DMS114 treated with DMSO at 0.1 percent for 48 hours (cell line): ENCODE results near the gene RNF150.
"Not testable (repeated sequence)": the region's sequence is repeated elsewhere in the genome, so short reads cannot be mapped to it uniquely, and the experiment has no call there.

Source experiments
- DNase-seq: peaks from one replicate; lab custom pipeline; 2025; ENCODE audit not compliant: unreplicated experiment; lab: John Stamatoyannopoulos, UW

RNF150 gene

DNA sequence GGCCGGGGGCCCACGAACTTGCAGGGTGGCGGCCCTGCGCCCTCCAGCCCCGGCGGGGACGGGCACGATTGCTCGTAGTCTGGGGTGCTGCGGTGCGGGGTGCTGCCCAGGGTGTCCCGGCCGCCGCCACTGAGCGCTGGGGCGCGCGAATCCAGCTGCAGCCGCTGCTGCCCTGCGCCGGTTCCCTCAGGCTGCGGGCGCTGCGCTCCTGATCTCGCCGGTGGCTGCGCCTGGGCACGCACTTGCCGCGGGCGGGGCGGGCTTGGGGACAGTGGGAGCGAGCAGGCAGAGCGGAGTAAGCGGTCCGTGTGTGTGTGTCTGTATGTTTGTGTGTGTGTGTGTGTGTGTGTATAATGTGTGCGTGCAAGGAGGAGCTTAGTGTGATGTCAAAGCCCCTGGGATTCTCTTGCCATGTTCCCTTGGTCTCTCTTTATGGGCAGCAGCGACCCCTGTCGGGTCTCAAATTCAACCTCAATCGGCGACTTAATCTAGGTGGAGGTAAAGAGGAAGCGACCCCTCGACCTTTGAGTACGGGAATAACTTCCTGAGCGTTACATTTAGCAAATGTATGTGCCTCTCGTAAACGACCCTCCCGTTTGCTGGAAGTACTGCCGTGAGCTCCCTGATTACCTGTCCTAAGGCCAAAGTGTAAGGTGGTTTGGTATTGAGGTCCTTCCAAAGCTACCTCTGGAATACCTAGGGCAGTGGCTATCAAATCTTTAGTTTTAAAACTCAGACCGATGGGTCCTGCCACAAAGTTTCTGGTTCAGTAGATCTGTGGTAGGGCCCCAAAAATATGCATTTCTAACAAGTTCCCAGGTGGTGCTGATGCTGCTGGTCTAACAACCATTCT is at the start of gene RNF150:
TSS of gene RNF150 (minus strand) at position 324 of the 853 bp plus-strand sequence.
- DNase-seq = peak; percentile 62

DNA sequence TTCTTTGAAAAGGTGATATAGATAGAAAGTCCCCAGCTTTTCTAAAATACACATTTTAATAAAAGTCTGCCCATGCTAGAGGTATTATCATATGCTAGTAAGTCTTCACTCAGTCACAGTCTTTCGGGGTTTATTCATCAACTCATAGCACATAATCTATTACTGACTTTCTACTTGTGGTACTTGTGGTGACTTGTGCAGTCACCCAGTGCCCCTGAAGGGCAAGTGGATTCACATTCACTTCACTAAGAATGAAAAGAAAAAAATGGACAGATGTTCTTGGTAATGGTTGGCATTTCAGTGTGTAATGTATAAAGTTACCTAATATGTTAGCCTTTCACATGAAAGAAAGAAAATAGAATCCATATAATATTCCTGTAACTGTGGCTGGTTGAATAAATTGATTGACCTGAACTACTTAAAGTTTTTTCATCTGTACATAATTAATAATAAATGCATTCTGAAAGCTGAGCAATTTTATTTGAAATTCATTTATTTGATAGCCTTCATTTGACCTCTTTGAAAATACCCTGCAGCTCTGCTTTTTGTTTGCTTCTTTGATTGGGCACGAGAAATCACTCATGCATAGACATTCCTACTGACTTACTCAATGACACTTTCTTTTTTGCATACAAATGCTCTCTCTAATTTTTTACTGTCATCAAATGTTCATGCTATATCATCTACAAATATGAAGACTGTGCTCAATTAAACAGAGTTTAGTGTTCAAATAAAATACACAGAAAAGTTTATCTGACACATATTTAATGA is 47.9 kb upstream of the RNF150 start:
- DNase-seq = no peak

DNA sequence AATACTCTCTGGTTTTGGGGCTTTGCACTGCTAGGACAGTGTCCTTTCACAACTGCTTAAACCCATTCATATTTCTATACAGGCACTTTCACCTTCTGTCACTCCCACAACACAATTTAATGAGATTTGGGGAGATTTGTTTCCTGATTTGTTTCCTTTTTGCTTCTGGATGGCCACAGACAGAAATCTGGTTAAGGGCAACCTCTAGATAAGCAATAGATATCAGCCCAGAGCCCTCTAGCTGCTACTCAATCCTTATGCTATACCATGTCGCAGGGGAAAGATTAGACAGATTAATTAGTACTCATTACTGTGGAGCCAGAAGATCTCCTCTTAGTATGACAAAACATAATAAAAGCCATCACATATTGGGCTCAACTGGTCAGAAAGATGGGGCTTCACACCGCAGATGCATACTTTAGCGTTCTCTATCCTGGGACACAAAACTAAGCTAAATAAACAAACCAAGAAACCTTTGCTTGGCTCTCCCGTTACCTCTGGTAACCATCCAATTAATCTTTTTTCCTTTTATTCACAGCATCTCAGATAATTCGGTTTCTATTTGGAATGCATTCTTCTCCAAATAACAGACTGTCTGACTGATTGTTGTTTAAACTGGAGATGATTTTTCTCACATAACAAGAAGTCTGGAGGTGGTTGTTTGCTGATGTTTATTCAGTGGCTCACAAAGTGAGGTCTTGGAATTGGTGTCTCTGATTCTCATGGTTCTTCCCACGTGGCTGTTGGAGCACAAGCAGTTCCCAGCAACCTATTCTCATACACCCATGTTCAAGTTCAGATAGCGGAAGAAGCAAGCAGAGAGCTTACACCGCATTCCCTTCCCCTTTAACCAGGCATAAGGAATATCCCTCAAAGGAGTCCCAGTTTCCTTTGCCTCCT is 46.5 kb upstream of the RNF150 start:
- no peak for DNase-seq

DNA sequence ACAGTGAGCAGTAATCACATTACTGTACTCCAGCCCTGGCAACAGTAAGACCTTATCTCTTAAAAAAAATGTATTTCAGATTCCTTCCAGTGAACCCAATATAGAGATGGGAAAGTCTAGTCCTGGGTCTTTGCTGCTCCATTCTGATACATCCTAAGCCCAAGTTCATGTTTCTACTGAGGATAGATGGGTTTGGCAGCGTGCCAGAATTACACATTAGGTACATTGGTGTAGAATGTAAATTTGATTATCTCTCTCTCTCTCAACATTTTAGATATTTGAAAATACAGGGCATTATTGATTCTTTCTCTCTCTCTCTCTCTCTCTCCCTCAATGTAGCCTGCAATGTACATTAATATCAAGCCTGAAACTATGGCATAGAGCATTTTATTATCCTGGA is 43.9 kb upstream of the RNF150 start:
- DNase-seq = no peak

DNA sequence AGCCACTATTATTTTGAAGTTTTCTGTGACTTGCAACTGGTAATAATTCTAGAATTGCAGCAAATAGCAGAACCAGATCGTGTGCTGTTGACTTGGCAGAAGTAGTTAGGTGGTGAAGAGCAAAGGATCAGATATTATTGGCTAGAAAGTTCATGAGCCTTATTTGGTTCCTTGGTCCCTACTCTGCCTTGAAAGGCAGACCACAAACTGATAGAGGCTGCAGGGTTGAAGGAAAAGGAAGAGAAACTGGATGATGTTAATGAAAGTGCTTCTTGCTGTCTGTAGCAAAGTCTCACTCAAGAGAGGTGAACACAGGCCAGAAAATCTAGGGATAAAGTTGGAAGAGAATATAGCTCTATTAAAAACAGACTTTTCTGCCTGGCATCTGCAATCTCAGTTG is 41.2 kb upstream of the RNF150 start:
- DNase-seq = no peak

DNA sequence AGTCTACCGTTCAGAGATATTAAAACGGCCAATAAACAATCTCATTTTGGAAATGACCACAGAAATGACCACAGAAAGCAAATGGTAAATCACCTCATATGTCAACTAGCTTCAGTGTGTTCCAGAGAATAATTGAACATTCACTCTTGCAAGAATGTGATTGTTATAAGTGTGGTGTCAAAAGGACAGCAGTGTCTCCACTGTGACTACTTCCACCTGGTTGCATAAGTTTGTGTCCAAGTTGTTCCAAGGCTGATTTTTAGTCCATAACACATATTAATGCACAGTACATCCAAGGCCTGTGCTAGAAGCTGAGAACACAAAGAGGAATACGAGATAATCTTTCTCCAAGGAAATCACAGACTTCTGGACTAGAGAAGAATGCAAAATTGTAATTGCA is 37.4 kb upstream of the RNF150 start:
- DNase-seq = no peak

DNA sequence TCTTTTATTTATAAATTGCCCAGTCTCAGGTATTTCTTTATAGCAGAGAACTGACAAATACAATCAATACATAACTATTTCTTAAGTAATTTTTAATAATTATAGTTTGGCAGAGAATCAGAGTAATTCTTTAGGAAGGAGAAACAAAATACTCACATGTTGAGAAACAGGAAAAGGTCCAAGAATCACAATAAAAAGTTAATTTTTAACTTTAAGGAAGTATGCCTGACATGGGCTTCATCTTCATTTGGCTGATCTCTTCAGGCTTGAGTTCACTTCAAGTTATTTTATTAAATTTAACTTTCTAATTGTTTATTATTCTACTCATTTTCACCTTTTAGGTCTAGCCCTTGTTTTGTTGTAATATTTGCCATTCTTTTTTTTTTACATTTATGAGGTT is 36.1 kb upstream of the RNF150 start:
- DNase-seq = no peak

DNA sequence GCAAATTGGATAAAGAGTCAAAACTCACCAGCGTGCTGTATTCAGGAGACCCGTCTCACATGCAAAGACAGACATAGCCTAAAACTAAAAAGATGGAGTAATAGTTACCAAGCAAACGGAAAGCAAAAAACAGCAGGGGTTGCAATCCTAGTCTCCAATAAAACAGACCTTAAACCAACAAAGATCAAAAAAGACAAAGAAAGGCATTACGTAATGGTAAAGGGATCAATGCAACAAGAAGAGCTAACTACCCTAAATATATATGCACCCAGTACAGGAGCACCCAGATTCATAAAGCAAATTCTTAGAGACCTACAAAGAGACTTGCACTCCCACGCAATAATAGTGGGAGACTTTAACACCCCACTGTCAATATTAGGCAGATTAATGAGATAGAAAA is 31.7 kb upstream of the RNF150 start:
- not testable (repeated sequence) for DNase-seq

DNA sequence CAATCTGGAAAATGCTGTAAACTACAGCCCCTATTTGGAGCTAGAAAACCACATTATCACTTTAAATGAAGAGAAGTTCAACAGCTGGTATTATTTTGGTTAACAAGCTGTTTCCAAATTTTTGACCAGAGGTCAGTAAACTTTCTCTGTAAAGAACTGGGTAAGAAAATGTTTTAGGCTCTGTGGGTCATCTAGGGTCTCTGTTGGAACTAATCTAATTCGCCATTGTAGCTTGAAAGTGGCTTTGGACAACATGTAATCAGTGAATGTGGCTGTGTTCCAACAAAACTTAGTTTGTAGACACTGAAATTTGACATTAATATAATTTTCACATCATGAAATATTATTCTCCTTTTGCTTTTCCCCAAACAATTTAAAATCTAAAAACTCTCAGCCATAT is 25.8 kb upstream of the RNF150 start:
- DNase-seq = no peak

DNA sequence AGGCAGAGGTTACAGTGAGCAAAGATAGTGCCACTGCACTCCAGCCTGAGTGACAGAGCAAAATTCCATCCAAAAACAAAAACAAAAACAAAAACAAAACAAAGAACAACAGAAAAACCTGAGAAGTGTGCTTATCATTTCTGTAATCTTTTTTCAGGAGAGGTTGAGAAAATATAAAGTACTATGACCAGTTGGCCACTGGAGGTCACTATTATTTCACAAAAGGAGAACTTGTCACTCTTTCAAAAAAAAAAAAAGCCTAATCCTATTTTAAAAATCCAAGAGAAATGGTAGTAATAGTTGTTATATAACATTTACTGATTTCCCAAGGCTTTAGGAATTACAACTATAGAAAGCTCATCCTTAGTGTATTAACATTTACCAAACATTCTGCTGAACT is 24.9 kb upstream of the RNF150 start:
- peak; percentile 14 for DNase-seq

DNA sequence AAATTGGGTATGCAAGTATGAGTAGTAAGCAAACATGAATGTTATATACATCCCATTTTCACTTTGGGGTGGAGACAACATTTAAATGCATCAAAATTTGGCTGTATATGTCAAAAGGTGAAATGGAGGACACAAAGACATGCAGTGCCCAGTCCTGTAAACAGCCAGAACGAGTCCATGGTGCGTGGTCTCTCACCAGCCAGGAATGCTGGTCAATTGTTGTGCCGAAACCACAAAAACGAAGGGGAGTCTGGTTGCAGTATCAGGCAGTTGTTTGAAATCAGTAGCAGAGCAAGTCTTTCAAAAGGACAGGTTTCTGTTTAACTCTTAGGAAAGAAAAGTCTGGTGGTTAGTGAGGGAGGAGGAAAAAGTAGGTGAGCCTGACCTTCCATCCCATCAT is 22.3 kb upstream of the RNF150 start:
- DNase-seq = no peak

DNA sequence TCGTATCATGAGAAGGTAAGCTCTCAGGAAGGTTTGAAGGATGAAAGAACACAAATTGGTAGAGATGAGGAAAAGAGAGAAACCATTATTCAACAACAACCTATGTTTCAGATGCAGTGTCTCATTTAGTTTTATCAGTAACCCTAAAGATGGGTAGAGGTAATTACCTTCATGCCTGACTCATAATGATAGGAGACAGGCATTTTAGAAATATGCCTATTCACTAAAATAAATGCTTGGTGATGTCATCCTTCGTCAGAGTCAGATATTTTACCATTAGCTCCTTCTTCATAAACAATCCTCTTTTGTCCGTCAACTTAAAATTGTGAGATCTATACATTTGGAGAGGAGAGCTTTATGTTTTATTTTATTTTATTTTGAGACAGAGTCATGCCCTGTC is 21.5 kb upstream of the RNF150 start:
- no peak for DNase-seq

DNA sequence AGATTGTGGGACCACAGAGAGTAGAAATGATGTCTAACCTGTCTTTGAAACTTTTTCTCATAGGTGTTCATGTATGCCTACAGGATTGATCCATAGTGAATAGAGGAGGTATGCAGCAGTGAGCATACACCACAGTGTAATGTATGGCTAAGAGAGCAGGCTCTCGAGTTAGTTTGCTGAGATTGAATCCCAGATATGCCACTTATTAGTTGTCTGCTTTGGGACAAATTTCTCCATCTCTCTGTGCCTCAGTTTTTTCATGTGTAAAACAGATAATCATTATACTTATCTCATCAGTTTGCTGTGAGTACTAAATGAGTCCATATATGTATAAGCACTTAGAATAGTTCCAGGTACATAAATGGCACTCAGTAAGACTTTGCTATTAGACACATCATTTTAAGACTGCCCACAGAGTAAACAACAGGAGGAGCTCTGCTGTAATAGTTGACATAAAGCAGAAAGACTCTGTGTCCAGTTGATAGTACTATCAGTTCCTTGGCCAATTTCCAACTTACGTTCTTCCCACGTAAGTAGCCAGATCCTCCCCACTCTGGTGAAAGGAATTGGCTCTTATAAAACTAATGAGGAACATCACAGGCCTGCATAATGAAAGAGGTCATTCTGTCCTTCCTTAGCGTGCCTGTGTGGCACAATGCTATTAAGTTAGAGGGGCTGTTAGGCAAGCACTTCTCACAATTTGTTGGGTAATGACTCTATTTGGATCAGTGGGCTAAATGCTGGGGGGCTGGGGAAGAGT is 20.7 kb upstream of the RNF150 start:
- no peak for DNase-seq

DNA sequence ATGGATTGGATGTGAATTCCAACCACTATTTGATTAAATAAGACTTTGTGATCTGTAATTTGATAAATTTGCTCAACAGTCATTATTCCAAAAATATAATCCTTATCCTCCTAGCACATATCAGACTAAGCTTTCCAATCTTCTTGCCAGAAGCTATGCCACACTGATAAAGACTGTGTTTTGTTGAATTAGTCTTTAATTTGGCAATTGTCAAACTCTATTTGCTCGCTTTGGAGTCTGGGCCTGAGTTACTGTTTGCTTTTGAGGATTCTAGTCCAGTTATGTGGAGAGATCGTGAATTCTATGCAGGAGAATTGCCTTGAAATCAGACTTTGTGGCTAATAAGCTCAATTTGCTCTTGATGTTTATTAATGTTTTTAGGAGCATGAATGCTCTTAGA is 10.9 kb upstream of the RNF150 start:
- no peak for DNase-seq

DNA sequence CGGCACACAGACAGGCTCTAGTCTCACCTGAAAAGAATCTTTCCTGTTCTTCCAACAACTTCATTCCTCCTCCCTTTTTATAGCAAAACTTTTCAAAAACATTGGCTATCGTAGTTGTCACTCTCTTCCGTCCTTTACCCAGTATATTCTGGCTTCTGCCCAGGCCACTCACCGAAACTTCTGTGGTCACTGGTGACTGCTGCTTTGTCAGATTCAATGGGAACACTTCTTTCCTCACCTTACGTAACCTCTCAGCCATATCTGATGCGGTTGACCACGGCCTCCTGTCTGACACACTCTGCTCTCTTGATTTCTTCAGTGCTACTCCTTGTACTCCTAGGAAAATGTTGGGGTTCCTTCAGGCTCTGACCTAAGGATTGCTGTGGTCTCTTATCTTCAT is 9.2 kb upstream of the RNF150 start:
- no peak for DNase-seq

DNA sequence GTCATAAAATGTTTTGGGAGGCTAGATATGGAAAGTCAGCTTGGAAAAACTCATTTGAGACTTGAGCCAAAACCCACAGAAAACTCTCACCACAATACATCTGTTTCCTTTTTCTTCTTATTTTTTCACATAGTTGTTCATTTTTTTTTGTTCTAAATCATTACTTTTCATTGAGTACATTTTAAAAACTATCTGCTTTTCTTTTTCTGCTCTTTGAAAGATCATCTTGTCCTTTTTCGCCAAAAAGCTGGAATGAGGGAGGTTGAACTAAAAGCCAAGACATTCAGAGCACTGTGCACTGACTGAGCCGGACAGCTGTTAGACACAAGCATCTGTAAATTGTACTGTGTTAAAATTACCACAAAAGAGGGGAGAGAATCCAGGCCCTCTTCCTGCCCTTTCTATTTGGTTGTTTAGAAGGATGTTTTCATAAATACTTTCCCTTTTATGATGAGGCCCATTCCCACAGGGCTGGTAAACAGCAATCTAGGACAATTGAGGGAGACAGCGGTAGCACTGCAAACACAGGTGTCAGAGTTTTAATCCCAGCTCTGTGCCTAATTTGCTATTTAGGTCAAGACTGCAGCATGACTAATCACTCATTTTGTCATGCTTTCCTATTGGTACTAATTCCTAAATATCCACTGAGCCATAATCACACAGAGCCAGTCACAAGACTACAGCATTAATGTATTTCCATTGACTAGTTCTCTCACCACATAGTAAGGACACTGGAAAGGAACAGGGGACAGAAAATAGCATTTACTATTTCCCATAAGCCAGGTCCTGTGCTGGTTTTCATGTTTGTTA is 7.3 kb upstream of the RNF150 start:
- DNase-seq = no peak

DNA sequence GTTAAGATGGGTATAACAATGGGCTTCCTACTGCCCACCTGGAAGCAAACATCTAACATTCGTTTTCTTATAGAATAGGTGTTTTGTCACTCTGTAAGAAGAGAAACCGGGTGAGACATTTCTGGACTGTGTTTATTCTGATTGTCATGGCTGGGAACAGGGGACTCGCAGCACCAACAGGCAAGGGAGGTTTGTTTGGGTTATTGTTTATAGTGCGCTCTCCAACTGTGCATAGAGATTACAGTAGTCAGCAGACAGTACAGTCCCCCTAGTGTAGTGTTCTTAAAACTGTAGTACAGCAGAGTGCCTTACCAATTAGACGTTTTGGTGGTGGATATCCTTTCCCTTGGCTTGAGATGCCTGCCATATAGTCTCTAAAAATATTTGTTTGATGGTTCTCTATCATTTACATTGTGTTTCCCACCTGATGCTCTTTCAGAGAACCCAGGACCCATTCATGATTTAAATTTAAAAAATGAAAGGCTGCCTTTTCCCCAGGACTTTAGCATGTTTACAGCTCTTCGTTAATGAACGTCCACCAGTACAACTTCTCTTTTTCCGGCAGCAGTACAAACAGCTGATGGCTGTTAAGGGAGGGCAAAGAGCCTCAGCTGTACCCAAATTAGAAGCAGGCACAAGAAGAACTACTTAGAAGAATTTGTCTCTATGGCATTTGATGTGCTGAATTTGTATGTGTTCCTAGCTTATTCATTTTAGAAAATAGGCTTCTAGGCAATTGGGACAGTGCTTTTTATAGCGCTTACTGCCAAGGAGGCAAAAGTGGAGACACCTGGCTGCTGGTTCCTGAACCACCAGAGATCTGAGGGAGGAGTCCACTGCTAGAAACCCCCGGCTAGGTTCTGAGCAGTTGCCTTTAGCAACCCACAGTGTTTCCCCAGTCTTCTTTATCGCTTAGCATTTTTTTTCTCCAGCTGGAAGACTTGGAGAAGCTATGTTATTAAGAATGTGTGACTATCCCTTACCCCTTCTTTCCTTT is 1.0 kb upstream of the RNF150 start:
- DNase-seq = no peak

DNA sequence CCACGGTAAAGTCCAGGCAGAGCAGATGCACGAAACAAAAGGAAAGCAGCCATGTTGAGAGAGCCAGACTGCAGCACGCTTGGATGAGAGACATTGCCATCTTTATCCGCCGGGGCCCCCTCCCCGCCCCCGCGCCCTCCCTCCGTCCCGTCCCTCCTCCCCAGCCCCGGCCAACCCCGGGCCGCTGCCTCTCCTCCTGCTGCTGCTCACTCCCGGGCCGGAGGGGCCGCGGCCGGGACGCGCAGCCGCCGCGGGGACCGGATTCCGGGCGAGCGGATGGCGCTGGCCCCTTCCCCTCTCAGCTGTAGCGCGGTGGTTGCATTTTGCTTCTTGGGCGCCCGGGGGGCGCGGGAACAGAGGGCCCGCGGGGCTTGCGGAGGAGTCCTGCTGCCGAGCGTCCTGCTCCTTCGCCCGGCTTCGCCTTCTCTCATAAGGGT is 542 bp downstream of the RNF150 start:
- no peak for DNase-seq
